PFSK-1 (cell line): ENCODE data around the gene ABHD16B.

Experiments
- FOXP2 ChIP-seq: optimal IDR thresholded peaks from 2 replicates; pipeline ENCODE3; 2011; ENCODE audit warnings: borderline replicate concordance, control low read depth, inconsistent platforms; ENCODE audit not compliant: insufficient read depth; ENCODE audit errors: extremely low read length, extremely low read depth
- POLR2AphosphoS5 ChIP-seq: IDR thresholded peaks from 2 replicates; pipeline ENCODE4 v1.6.1; 2012; ENCODE audit warnings: low read depth, mild to moderate bottlenecking, control low read depth, low read length, moderate library complexity
- REST ChIP-seq, 2 experiments: IDR thresholded peaks; 2 replicates each; pipeline versions ENCODE4 v1.6.1 to v1.8.0; 2011 to 2012; ENCODE audit warnings: low read depth in 2 of 2, low read length in 2 of 2, control low read depth in 1 of 2, inconsistent platforms in 1 of 2, mild to moderate bottlenecking in 1 of 2, moderate library complexity in 1 of 2; ENCODE audit not compliant: insufficient read depth in 1 of 2
- SIN3A ChIP-seq: IDR thresholded peaks from 2 replicates; pipeline ENCODE4 v1.6.1; 2012; ENCODE audit warnings: mild to moderate bottlenecking, low read length, moderate library complexity, borderline replicate concordance; ENCODE audit not compliant: insufficient read depth

GRCh38 chr20:63898882-63899558 is 37.7 kb downstream of the ABHD16B start:
- TF ChIP-seq POLR2AphosphoS5 = no peak
- no peak for TF ChIP-seq REST (IDR thresholded peaks at IDR 0.05; ENCODE audit: insufficient read depth in 1 of 2, low read depth in 2 of 2, low read length in 2 of 2)
- no peak for TF ChIP-seq FOXP2
- no peak for TF ChIP-seq SIN3A
